SK-N-SH (cell line): Measurements from ENCODE around the gene HOMER3. TPM values are rescaled to one million over a fixed set of nuclear protein-coding genes. Genes with fewer than 3 reads are reported as not detected.

Experiments
- CTCF ChIA-PET: fragments of 300-600, 350-600 bp; formaldehyde crosslinking; extraction: SDS; loops from one replicate; lab custom pipeline; 2021; lab: Yijun Ruan, JAX
- POLR2A ChIA-PET: fragments of 350-600 bp; sonication (Branson Sonifier 250); formaldehyde crosslinking; extraction: SDS; loops from one replicate; lab custom pipeline; 2020; ENCODE audit warnings: antibody characterized with exemption, inconsistent platforms; lab: Yijun Ruan, JAX
- DNase-seq: peaks from one replicate; pipeline ENCODE4 v3.0.0; 2012
- H2AFZ ChIP-seq: fragments of 200-600 bp; sonication (generic); 2 replicates; pipeline ENCODE4 v1.8.1; 2016; ENCODE audit warnings: antibody characterized with exemption, mild to moderate bottlenecking, low read depth
- H3F3A ChIP-seq: fragments of 200-600 bp; sonication (generic); replicated peaks from 2 replicates; pipeline ENCODE3; 2016; ENCODE audit warnings: antibody characterized with exemption, mild to moderate bottlenecking; ENCODE audit not compliant: insufficient read depth
- H3K27ac ChIP-seq, 2 experiments: fragments of 200-500 bp in 1 of 2; fragments of 200-600 bp in 1 of 2; sonication (Bioruptor generic) in 1 of 2; sonication (generic), shearing (Covaris generic) in 1 of 2; 2 replicates each; pipeline versions ENCODE4 v1.5.1 to v1.6.1; 2014 to 2016; ENCODE audit warnings: low read depth in 2 of 2, inconsistent platforms in 1 of 2, low read length in 1 of 2, mild to moderate bottlenecking in 1 of 2, mixed read lengths in 1 of 2
- H3K27me3 ChIP-seq: fragments of 200-600 bp; sonication (generic), shearing (Covaris generic); 2 replicates; pipeline ENCODE4 v1.6.1; 2016; ENCODE audit warnings: mixed run types; ENCODE audit not compliant: insufficient read depth
- H3K36me3 ChIP-seq, 2 experiments: fragments of 200-500 bp in 1 of 2; fragments of 200-600 bp in 1 of 2; sonication (Bioruptor generic) in 1 of 2; sonication (generic) in 1 of 2; replicated peaks in 1 of 2; 2 replicates each; pipeline versions ENCODE3 to v1.5.1; 2014 to 2016; ENCODE audit warnings: low read length in 1 of 2, mild to moderate bottlenecking in 1 of 2; ENCODE audit not compliant: insufficient read depth in 2 of 2, control insufficient read depth in 1 of 2
- H3K4me1 ChIP-seq, 2 experiments: fragments of 200-500 bp in 1 of 2; fragments of 200-600 bp in 1 of 2; sonication (Bioruptor generic) in 1 of 2; sonication (generic), shearing (Covaris generic) in 1 of 2; 2 replicates each; pipeline versions ENCODE4 v1.5.1 to v1.6.1; 2014 to 2016; ENCODE audit warnings: low read depth in 1 of 2, low read length in 1 of 2, mixed run types in 1 of 2; ENCODE audit not compliant: insufficient read depth in 2 of 2, control insufficient read depth in 1 of 2
- H3K4me2 ChIP-seq: fragments of 200-600 bp; sonication (generic), shearing (Covaris generic); 2 replicates; pipeline ENCODE4 v1.6.1; 2017; ENCODE audit warnings: mixed run types
- H3K4me3 ChIP-seq, 2 experiments: fragments of 200-500 bp in 1 of 2; fragments of 200-600 bp in 1 of 2; sonication (Bioruptor generic) in 1 of 2; sonication (generic), shearing (Covaris generic) in 1 of 2; 2 replicates each; pipeline versions ENCODE4 v1.5.1 to v1.8.1; 2014 to 2016; ENCODE audit warnings: low read depth in 2 of 2, inconsistent platforms in 1 of 2, low read length in 1 of 2, mild to moderate bottlenecking in 1 of 2, mixed read lengths in 1 of 2, moderate library complexity in 1 of 2
- H3K79me2 ChIP-seq: fragments of 200-600 bp; sonication (generic); 2 replicates; pipeline ENCODE4 v1.8.1; 2017; ENCODE audit warnings: mild to moderate bottlenecking; ENCODE audit not compliant: insufficient read depth
- H3K9ac ChIP-seq: fragments of 200-600 bp; sonication (generic); 2 replicates; pipeline ENCODE4 v1.6.1; 2017; ENCODE audit warnings: mixed run types
- H3K9me2 ChIP-seq: fragments of 200-600 bp; sonication (generic); 2 replicates; pipeline ENCODE4 v1.6.1; 2017; ENCODE audit warnings: mixed run types
- H3K9me3 ChIP-seq: fragments of 200-600 bp; sonication (generic); 2 replicates; pipeline ENCODE4 v1.6.1; 2017; ENCODE audit warnings: mixed run types, mild to moderate bottlenecking, moderate library complexity
- H4K20me1 ChIP-seq: fragments of 200-600 bp; sonication (generic); 2 replicates; pipeline ENCODE4 v1.6.1; 2017; ENCODE audit warnings: mild to moderate bottlenecking, mixed run types; ENCODE audit not compliant: insufficient read depth
- CTCF ChIP-seq: fragments of 200-600 bp; sonication (generic); IDR thresholded peaks from 2 replicates; pipeline ENCODE4 v1.6.1; 2017; ENCODE audit warnings: antibody characterized with exemption, mild to moderate bottlenecking, moderate library complexity
- ELF1 ChIP-seq: IDR thresholded peaks from 2 replicates; pipeline ENCODE4 v1.4.0; 2012
- EZH2phosphoT487 ChIP-seq: fragments of 200-600 bp; sonication (generic); IDR thresholded peaks from 2 replicates; pipeline ENCODE4 v1.6.1; 2017; ENCODE audit warnings: low read depth, mixed run types, mild to moderate bottlenecking, antibody characterized with exemption, moderate library complexity, borderline replicate concordance
- FOSL2 ChIP-seq: IDR thresholded peaks from 2 replicates; pipeline ENCODE4 v1.4.0; 2012; ENCODE audit warnings: low read depth, mild to moderate bottlenecking, moderate library complexity, borderline replicate concordance
- IRF3 ChIP-seq: fragments of 150-350 bp; IDR thresholded peaks from 2 replicates; pipeline ENCODE4 v1.6.1; 2016; ENCODE audit warnings: mild to moderate bottlenecking, low read depth, low read length
- MEF2A ChIP-seq: IDR thresholded peaks from 2 replicates; pipeline ENCODE4 v1.4.0; 2012; ENCODE audit warnings: low read depth, borderline replicate concordance
- NRF1 ChIP-seq: IDR thresholded peaks from 2 replicates; pipeline ENCODE4 v1.6.1; 2012; ENCODE audit warnings: low read depth, mild to moderate bottlenecking, low read length
- RAD21 ChIP-seq: IDR thresholded peaks from 2 replicates; pipeline ENCODE4 v1.6.1; 2012; ENCODE audit warnings: mild to moderate bottlenecking, low read length
- RCOR1 ChIP-seq: fragments of 150-350 bp; IDR thresholded peaks from 2 replicates; pipeline ENCODE4 v1.6.1; 2017; ENCODE audit warnings: antibody characterized with exemption, low read length
- RFX5 ChIP-seq: IDR thresholded peaks from 2 replicates; pipeline ENCODE4 v1.6.1; 2012; ENCODE audit warnings: mild to moderate bottlenecking, improper control_type of control experiment, low read length
- TCF12 ChIP-seq: IDR thresholded peaks from 2 replicates; pipeline ENCODE4 v1.4.0; 2012
- TEAD4 ChIP-seq: IDR thresholded peaks from 2 replicates; pipeline ENCODE4 v1.4.0; 2012; ENCODE audit warnings: mild to moderate bottlenecking, borderline replicate concordance; ENCODE audit not compliant: insufficient read depth
- WGBS: methylation state at CpG from one replicate; pipeline ENCODE4 v1.1.6; 2017; ENCODE audit warnings: low lambda C conversion rate; 5-methylcytosine and 5-hydroxymethylcytosine counted together
- polyA plus RNA-seq, 3 experiments: library from polyadenylated mRNA; depleted of rRNA; stranded (reverse); fragments of >200 nt; gene quantifications; 2 replicates each; pipeline ENCODE4 v1.2.3, GENCODE V29; 2012
- TF ChIP-seq, protein P1 (sequence below): fragments of 150-350 bp; IDR thresholded peaks from 2 replicates; pipeline ENCODE4 v1.6.1; 2017; ENCODE audit warnings: antibody characterized with exemption, low read length, low read depth, borderline replicate concordance

The HOMER3 gene
- polyA plus RNA-seq, 1 of the 3 experiments (the other 2 are of a cell fraction), result 83.0 TPM

- Histone ChIP-seq H2AFZ (no peak overlapping the region), H3K9me3 (no peaks in the 10 kb centered on the region), H3K27ac (peak overlapping the region; percentile 35 to 54; a peak in 3 of 4 replicates), H3K4me1 (peaks cover 5 to 12% of the 10 kb centered on the region in 2 experiments; a peak in 2 of 4 replicates), H3K9ac (peak overlapping the region; percentile 79), H3K36me3 (peaks cover 28% of the 10 kb centered on the region in 2 experiments), H3K79me2 (peaks cover 71% of the 10 kb centered on the region), H3K4me2 (peak overlapping the region; percentile 86), H3K9me2 (no peaks in the 10 kb centered on the region), H3K27me3 (no peaks in the 10 kb centered on the region), H3F3A (peaks cover 15% of the 10 kb centered on the region)
- POLR2A ChIA-PET, result interaction anchor here (0.7 to 2.7 kb wide), 13 partner anchors 9 to 349 kb away, joined by 3 to 16 read pairs (median 4); partner anchors contain the start of genes CERS1, REX1BD and UBA52
- CTCF ChIA-PET, result interaction anchor here (1.1 to 7.2 kb wide), 8 partner anchors 8 to 326 kb away, joined by 3 to 76 read pairs (median 4); partner anchors contain the start of gene CERS1
- WGBS, result 0% methylated on average over 7 of the region's 15 CpGs
- DNase-seq, result no peak
- TF ChIP-seq RFX5 (no peak), NRF1 (no peak), RAD21 (no peak), TEAD4 (no peak), ELF1 (no peak), FOSL2 (no peak), EZH2phosphoT487 (no peak), MEF2A (no peak), TCF12 (no peak), CTCF (no peak), IRF3 (no peak), RCOR1 (no peak)
- TF ChIP-seq, protein P1, sequence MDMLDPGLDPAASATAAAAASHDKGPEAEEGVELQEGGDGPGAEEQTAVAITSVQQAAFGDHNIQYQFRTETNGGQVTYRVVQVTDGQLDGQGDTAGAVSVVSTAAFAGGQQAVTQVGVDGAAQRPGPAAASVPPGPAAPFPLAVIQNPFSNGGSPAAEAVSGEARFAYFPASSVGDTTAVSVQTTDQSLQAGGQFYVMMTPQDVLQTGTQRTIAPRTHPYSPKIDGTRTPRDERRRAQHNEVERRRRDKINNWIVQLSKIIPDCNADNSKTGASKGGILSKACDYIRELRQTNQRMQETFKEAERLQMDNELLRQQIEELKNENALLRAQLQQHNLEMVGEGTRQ, result no peak
- TF ChIP-seq, all 33 proteins: peak for 0
- H3K4me3 ChIP-seq, result peak overlapping the region; percentile 89 to 92
- peaks cover 32% of the 10 kb centered on the region for H4K20me1 ChIP-seq
Observed at GRCh38 chr19:18919900-18920214, 21.2 kb downstream of the HOMER3 start.
